ENCODE results near the gene KISS1R.

Gene KISS1R

DNA sequence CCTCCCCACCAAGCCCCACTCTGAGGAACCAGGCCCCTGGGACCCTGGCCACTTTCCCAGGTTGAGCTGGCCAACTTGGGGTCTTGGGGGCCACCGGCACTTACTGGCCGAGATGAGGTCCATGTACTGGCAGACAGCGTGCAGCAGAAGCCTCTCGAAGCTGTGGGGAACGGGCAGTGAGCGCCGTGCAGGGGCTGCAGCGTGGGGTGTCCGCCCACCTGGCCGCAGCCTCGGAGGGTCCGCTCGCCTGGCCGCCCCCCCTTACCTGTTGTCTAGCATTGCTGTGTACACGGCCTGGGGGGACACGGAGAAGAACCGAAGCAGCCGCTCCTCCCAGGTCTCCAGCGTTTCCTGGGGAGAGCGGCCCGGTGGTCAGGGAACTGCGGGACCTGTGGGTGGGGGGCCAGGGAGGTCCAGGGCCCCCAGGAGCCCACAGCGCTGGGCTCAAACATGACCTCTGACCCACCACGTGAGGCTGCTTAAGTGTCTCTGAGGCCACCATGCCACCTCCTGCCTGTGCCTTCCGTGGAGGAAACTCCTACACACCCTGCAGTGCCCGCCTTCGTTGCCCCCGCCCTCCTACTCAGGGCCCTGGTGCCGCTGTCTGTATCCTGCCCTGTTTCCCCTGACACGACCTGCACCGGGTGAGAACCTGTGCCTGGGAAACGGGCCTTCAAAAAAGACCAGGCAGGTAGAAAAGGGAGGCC, 17.6 kb upstream of the KISS1R start:
- FAIRE-seq, result no peak
- no peak for DNase-seq (ENCODE audit: insufficient read length, low spot score)
- TF ChIP-seq POLR2A (IDR thresholded peaks at IDR 0.05; ENCODE audit: low read depth, low read length) (no peak), PAX5 (IDR thresholded peaks at IDR 0.05; ENCODE audit: insufficient read depth, low read length, severe bottlenecking) (no peak), POU2F2 (IDR thresholded peaks at IDR 0.05; ENCODE audit: low read depth, low read length) (no peak)

DNA sequence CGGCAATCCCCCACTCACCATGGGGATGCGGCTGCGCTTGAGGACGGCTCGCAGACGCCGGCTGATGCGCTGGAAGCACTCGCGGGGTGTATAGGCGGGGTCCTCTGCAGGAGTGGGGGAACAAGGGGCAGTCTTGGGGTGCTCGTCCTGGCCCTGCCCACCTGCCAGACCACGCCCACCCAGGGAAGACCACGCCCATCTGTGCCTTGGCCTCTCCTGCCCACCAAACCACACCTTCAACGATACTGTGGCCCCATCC, 17.2 kb upstream of the KISS1R start:
- no peak for TF ChIP-seq TAF1 (IDR thresholded peaks at IDR 0.05; ENCODE audit: low read depth, low read length)
- TF ChIP-seq POLR2AphosphoS5 (IDR thresholded peaks at IDR 0.05; ENCODE audit: low read depth, low read length), result no peak
- TF ChIP-seq SPI1 (IDR thresholded peaks at IDR 0.05; ENCODE audit: low read depth, low read length), result no peak
- no peak for TF ChIP-seq POU2F2 (IDR thresholded peaks at IDR 0.05; ENCODE audit: low read depth, low read length)
- TF ChIP-seq POLR2A (IDR thresholded peaks at IDR 0.05; ENCODE audit: low read depth, low read length), result no peak
- no peak for TF ChIP-seq PAX5 (IDR thresholded peaks at IDR 0.05; ENCODE audit: insufficient read depth, low read length, severe bottlenecking)

DNA sequence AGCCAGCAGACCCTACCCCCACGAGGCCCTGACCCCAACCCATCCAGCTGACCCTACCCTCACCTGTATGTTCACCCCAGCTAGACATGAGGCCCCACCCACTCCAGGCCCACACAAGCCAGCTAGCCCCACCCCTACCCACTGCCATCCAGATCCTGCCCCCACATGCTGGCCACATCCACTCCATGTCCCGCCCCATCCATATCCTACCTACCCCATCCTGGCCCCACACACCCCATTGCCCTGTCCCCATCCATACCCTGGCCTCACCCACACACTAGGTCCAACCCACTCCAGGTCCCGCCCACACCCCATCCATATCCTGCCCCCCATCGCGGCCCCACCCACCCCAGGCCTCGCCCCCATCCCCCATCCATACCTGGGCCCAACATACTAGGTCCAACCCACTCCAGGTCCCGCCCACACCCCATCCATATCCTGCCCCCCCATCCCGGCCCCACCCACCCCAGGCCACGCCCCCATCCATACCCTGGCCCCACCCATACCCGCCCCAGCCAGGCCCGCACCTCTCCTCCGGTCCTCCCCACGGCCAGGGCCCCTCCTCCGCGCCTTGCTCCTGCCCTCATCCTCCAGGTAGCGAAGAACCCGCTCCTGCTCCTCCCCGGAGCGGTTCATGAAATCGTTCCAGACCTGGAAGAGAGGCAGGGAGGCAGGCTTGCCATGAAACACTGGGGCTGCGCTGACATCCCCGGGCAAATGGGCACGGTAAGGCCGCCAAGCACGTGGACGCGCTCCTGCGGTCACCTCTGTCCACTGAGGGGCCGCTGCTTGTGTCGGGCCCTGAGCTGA, 16.6 kb upstream of the KISS1R start:
- peak; percentile 81 for FAIRE-seq
- TF ChIP-seq SPI1 (IDR thresholded peaks at IDR 0.05; ENCODE audit: low read depth, low read length), result no peak
- no peak for DNase-seq (ENCODE audit: insufficient read length, low spot score)

More for the DNA sequence above, 17.2 kb upstream of the KISS1R start:
- no peak for DNase-seq (ENCODE audit: insufficient read length, low spot score)
- FAIRE-seq, result no peak

DNA sequence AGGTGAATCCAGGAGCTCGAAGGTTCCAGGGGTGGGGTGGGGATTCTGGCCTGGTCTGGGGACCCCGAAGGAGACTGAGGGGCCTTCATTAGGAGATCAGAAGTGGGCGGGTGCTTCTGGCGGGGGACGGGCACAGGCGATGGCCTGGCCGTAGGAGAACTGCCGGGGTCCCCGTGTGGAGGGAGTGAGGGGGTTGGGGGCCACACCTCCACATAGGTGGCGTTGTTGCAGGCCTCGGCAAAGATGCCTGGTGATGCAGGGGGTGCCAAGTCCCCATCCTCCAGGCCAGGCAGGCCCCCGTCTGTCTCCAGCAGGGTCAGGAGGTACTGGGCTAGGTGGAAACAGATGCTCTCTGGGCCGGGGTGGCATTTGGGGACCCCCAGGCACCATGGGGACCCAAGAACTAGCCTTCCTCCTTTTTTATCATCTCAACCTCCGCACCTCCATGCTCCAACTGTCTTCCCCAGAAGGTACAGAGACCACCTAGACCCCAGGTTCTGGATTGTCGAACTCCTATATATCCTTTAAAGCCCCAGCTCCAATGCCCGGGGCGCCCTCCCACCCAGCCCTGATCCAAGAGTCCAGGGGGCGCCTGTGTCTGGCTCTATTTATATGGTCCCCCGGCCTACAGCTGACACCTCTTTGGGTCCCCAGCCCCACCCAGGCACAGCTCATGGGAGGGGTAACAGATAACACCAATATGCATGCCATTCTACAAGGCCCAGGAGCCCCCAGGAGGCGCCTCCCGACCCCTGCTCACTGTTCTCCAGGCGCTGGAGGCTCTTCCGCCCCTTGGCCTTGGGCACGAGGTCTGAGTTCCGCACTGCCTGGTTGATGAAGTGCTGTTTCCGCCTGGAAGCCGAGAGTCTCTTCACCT, 15.7 kb upstream of the KISS1R start:
- no peak for TF ChIP-seq POU2F2 (IDR thresholded peaks at IDR 0.05; ENCODE audit: low read depth, low read length)
- TF ChIP-seq POLR2A (IDR thresholded peaks at IDR 0.05; ENCODE audit: low read depth, low read length), result no peak
- no peak for TF ChIP-seq POLR2AphosphoS5 (IDR thresholded peaks at IDR 0.05; ENCODE audit: low read depth, low read length)
- TF ChIP-seq SPI1 (IDR thresholded peaks at IDR 0.05; ENCODE audit: low read depth, low read length), result no peak
- no peak for TF ChIP-seq PAX5 (IDR thresholded peaks at IDR 0.05; ENCODE audit: insufficient read depth, low read length, severe bottlenecking)
- TF ChIP-seq TAF1 (IDR thresholded peaks at IDR 0.05; ENCODE audit: low read depth, low read length), result no peak
- FAIRE-seq (no peak), DNase-seq (ENCODE audit: insufficient read length, low spot score) (no peak)

DNA sequence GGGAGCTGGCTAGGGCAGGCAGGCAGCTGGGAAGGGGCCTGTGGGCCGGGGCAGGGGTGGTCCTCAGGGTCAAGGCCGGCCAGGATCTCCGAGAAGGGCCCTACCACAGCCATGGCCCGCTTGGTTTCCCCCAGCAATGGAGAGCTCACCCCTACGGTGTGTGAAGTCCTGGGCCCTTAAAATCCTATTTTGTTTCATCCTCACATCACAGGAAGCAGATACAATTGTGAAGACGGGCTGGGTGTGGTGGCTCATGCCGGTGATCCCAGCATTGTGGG, 15.1 kb upstream of the KISS1R start:
- DNase-seq (ENCODE audit: insufficient read length, low spot score) (no peak), FAIRE-seq (no peak)
- TF ChIP-seq TAF1 (IDR thresholded peaks at IDR 0.05; ENCODE audit: low read depth, low read length) (no peak), POLR2AphosphoS5 (IDR thresholded peaks at IDR 0.05; ENCODE audit: low read depth, low read length) (no peak), SPI1 (IDR thresholded peaks at IDR 0.05; ENCODE audit: low read depth, low read length) (no peak), PAX5 (IDR thresholded peaks at IDR 0.05; ENCODE audit: insufficient read depth, low read length, severe bottlenecking) (no peak), POLR2A (IDR thresholded peaks at IDR 0.05; ENCODE audit: low read depth, low read length) (no peak), POU2F2 (IDR thresholded peaks at IDR 0.05; ENCODE audit: low read depth, low read length) (no peak)

DNA sequence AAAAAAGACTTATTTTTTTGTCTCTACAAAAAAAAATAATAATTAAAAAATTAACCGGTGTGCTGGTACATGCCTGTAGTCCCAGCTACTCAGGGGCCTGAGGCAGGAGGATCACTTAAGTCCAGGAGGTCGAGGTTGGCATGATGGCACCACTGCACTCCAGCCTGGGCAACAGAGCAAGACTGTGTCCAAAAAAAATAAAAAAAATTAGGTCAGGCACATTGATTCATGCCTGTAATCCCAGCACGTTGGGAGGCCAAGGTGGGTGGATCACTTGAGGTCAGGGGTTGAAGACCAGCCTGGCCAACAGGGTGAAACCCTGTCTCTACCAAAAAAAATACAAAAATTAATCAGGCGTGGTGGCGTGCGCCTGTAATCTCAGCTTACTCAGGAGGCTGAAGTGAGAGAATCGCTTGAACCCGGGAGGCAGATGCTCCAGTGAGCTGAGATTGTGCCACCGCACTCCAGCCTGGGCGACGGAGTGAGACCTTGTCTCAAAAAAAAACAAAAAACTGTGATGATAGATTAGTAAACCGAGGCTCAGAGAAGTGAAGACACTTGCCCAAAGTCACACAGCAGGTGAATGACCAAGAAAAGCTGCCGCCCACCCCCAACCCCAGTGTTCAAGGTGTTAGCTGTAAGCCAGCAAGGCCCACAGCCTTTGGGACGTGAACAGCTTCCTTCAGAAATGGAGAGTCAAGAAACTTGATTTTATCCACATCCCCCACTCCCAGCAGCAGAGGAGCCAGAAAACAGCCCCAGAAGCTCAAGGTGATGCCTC, 14.5 kb upstream of the KISS1R start:
- FAIRE-seq, result no peak
- DNase-seq (ENCODE audit: insufficient read length, low spot score), result no peak

DNA sequence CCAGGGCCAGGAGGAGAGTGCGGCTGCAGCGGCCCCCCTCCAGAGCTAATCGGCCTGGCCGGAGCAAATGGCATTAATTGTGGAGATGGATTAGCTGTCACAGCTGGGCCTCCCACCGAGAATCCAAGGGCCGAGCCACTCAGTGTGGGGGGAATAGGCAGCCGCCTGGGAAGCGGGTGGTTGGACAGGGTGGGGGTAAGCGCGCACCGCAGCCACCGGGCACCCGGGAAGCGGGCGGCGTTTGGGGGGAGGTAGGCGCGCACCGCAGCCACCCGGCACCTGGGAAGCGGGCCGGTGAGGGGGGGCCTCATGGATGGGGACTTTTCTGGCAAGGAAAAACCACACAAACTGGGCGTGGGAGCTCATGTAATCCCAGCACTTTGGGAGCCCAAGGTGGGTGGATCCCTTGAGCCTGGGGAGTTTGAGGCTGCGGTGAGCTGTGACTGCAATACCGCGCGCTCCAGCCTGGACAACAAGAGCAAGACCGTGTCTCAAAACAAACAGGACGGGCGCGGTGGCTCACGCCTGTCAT, 13.8 kb upstream of the KISS1R start:
- TF ChIP-seq POU2F2 (IDR thresholded peaks at IDR 0.05; ENCODE audit: low read depth, low read length), result no peak
- TF ChIP-seq SPI1 (IDR thresholded peaks at IDR 0.05; ENCODE audit: low read depth, low read length), result no peak
- TF ChIP-seq POLR2AphosphoS5 (IDR thresholded peaks at IDR 0.05; ENCODE audit: low read depth, low read length), result no peak
- FAIRE-seq (no peak), DNase-seq (ENCODE audit: insufficient read length, low spot score) (no peak)

More for the DNA sequence above, 14.5 kb upstream of the KISS1R start:
- no peak for TF ChIP-seq POLR2AphosphoS5 (IDR thresholded peaks at IDR 0.05; ENCODE audit: low read depth, low read length)
- TF ChIP-seq PAX5 (IDR thresholded peaks at IDR 0.05; ENCODE audit: insufficient read depth, low read length, severe bottlenecking), result no peak
- no peak for TF ChIP-seq SPI1 (IDR thresholded peaks at IDR 0.05; ENCODE audit: low read depth, low read length)
- no peak for TF ChIP-seq POU2F2 (IDR thresholded peaks at IDR 0.05; ENCODE audit: low read depth, low read length)
- TF ChIP-seq TAF1 (IDR thresholded peaks at IDR 0.05; ENCODE audit: low read depth, low read length), result no peak
- no peak for TF ChIP-seq POLR2A (IDR thresholded peaks at IDR 0.05; ENCODE audit: low read depth, low read length)

DNA sequence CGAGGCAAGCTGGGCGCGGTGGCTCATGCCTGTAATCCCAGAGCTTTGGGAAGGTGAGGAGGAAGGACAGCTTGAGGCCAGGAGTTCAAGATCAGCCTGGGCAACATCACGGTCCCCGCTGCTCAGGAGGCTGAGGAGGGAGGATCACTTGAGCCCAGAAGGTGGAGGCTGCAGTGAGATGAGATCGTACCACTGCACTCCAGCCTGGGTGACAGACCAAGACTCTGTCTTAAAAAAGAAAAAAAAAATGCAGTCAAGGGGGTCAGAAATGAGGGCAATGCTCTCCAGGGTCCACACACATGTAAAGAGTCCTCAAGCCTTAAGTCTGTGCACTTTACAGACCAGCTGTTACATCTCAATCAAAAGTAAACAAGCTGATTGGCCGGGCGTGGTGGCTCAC, 12.6 kb upstream of the KISS1R start:
- FAIRE-seq (no peak), DNase-seq (ENCODE audit: insufficient read length, low spot score) (no peak)
- TF ChIP-seq SPI1 (IDR thresholded peaks at IDR 0.05; ENCODE audit: low read depth, low read length) (no peak), PAX5 (IDR thresholded peaks at IDR 0.05; ENCODE audit: insufficient read depth, low read length, severe bottlenecking) (no peak), TAF1 (IDR thresholded peaks at IDR 0.05; ENCODE audit: low read depth, low read length) (no peak), POLR2A (IDR thresholded peaks at IDR 0.05; ENCODE audit: low read depth, low read length) (no peak)

DNA sequence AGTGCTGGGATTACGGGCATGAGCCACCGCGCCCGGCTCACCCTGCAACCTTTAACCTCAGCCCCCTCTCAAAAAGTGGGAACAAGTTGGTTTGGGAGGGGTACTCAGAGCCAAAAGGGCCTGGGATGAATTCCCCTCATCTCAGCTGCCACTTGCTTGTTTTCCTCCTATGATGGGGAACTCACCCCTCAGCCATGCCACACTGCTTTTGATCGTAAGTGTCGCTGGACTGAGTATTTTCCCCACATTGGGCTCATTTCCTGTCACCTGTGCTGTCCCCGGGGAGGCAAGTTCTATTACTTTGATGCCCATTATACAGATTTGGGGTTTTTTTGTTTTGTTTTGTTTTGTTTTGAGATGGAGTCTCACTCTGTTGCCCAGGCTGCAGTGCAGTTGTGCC, 10.7 kb upstream of the KISS1R start:
- peak; percentile 51 for FAIRE-seq
- no peak for DNase-seq (ENCODE audit: insufficient read length, low spot score)

More for the DNA sequence above, 10.7 kb upstream of the KISS1R start:
- no peak for TF ChIP-seq POU2F2 (IDR thresholded peaks at IDR 0.05; ENCODE audit: low read depth, low read length)
- no peak for TF ChIP-seq SPI1 (IDR thresholded peaks at IDR 0.05; ENCODE audit: low read depth, low read length)
